Hematopoietic multipotent progenitor cell treated with erythropoietin and hydrocortisone succinate and interleukin-3 and kit ligand, for 17 days (in vitro differentiated cells): ENCODE results near the gene PITHD1.
A peak's percentile ranks its signal among the peaks of the same experiment; 100 is the strongest.
"Not testable (repeated sequence)": the region's sequence is repeated elsewhere in the genome, so short reads cannot be mapped to it uniquely, and the experiment has no call there.

Source experiments
- DNase-seq: peaks from one replicate; pipeline ENCODE4 v3.0.0-alpha.2; 2015; ENCODE audit warnings: low spot score

Gene PITHD1

DNA sequence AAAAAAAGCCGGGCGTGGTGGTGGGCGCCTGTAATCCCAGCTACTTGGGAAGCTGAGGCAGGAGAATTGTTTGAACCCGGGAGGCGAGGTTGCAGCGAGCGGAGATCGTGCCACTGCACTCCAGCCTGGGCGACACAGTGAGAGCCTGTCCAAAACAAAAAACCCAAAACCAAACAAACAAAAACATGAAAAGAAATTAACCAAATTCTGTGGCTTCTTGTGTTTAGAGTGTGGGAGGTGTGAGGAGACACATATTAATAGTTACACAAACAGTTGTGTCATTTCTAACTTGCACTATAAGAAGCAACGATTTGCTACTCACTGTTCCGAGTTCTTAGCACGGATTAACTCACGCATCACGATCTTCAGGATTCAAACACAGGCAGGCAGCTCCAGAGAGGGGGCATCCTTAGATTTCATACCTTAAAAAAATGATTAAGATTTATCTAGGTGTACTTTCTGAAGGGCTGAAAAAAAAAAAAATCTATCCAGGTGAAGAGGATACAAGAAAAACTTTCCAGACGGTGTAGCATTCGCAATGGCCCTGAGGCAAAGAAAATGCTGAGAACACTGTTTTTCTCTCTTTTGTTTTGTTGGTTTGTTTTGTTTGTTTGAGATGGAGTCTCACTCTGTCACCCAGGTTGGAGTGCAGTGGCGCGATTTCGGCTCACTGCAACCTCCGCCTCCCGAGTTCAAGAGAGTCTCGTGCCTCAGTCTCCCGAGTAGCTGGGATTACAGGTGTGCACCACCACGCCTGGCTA, 47.7 kb downstream of the PITHD1 start:
- peak; percentile 38 for DNase-seq

DNA sequence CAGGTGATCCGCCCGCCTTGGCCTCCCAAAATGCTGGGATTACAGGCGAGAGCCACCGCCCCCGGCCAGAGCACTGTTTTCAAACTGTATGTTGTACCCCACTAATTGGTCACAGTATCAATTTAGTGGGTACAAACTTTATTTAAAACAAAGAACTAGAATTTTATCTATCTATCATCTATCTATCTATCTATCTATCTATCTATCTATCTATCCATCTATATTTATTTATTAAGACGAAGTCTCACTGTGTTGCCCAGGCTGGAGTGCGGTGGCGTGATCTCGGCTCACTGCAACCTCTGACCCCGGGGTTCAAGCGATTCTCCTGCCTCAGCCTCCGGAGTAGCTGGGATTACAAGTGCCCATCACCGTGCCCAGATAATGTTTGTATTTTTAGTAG, 48.4 kb downstream of the PITHD1 start:
- not testable (repeated sequence) for DNase-seq

DNA sequence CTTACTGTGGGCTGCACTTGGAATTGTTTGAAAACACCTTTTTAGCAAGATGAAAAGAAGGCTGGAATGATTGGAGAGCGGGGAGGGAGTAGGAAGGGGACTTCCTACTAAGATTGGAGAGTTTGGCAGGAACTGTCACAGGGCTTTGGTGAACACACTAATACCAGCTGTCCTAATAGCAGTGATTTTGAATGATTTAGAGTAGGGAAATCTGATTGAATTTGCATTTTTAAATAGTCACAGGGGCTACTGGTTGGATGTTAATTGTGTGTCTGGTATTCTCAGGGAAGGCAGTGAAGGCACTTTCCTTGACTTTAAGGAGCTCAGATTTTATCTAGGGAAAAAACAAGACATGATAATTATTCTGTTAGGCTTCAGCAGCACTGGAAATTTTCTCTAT, 49.5 kb downstream of the PITHD1 start:
- DNase-seq, result no peak

DNA sequence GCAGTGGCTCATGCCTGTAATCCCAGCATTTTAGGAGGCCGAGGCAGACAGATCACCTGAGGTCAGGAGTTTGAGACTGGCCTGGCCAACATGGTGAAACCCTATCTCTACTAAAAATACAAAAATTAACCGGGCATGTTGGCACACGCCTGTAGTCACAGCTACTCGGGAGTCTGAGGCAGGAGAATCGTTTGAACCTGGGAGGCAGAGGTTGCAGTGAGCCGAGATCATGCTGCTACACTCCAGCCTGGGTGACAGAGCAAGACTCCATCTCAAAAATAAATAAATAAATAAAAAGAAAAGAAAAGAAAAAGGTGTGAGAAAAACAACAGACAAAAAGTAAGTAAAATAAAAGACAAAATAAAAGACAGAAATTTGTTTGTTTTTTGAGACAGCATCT, 55.9 kb downstream of the PITHD1 start:
- DNase-seq, result not testable (repeated sequence)

DNA sequence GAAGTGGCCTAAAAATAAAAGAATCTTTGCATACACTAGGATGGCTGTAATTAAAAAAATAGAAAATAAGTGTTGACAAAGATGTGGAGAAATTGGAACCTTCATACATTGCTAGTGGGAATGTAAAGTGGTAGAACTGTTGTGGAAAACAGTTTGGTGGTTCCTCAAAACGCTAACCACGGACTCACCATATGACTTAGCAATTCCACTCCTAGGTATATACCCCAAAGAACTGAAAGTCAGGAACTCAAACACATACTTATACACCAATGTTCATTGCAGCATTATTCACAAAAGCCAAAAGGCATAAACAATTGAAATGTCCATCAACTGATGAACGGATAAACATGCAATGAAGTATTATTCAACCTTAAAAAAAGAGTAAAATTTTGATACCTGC, 57.8 kb downstream of the PITHD1 start:
- DNase-seq, result no peak
